B cell (primary cell): ENCODE measurements around the gene PCDHA6. TPM values are rescaled to one million over a fixed set of nuclear protein-coding genes. Genes with fewer than 3 reads are reported as not detected.

Source experiments
- ATAC-seq: fragments of 200-7000 bp; cut with Tn5 transposase; one replicate; pipeline ENCODE4 v1.10.0; 2021; ENCODE audit warnings: low read depth, mild to moderate bottlenecking, moderate number of reproducible peaks, moderate library complexity
- CTCF ChIA-PET: fragments of 350-600 bp; sonication (Branson Sonifier 250); formaldehyde crosslinking; loops from one replicate; lab custom pipeline; 2021; ENCODE audit warnings: antibody characterized with exemption, inconsistent platforms; lab: Charles Lee
- POLR2A ChIA-PET: fragments of 350-600 bp; sonication (Branson Sonifier 250); formaldehyde crosslinking; loops from one replicate; lab custom pipeline; 2021; ENCODE audit warnings: antibody characterized with exemption; lab: Charles Lee
- DNase-seq: peaks from one replicate; pipeline ENCODE4 v3.0.0; 2013
- H2AFZ ChIP-seq: 2 replicates; pipeline ENCODE4 v1.6.1; 2012; ENCODE audit warnings: mild to moderate bottlenecking, low read depth, low read length; ENCODE audit not compliant: insufficient read depth, poor library complexity, severe bottlenecking
- H3K27ac ChIP-seq, 2 donors: 1 replicate in 1 of 2; 2 replicates in 1 of 2; pipeline ENCODE4 v1.5.1; 2012 to 2013; ENCODE audit warnings: low read length in 2 of 2, mild to moderate bottlenecking in 2 of 2, moderate library complexity in 1 of 2
- H3K27me3 ChIP-seq, 4 experiments: fragments of 200-600 bp in 1 of 4; sonication (generic) in 1 of 4; replicated peaks in 1 of 4; 1 replicate in 2 of 4; 2 replicates in 2 of 4; pipeline versions ENCODE4 v1.6.1 to v1.7.0; 2013 to 2016; ENCODE audit warnings: low read length in 3 of 4, mild to moderate bottlenecking in 2 of 4, mixed read lengths in 1 of 4, moderate library complexity in 1 of 4; ENCODE audit not compliant: insufficient read depth in 4 of 4, control insufficient read depth in 3 of 4; ENCODE audit errors: control extremely low read depth in 1 of 4
- H3K36me3 ChIP-seq, 2 experiments: replicated peaks in 1 of 2; 1 replicate in 1 of 2; 2 replicates in 1 of 2; pipeline versions ENCODE4 v1.6.1 to v1.7.1; 2013; ENCODE audit warnings: low read length in 1 of 2; ENCODE audit not compliant: insufficient read depth in 2 of 2, control insufficient read depth in 1 of 2; ENCODE audit errors: control extremely low read depth in 1 of 2, extremely low read depth in 1 of 2
- H3K4me1 ChIP-seq, 2 donors: fragments of 200-600 bp in 1 of 2; sonication (generic) in 1 of 2; 1 replicate in 1 of 2; 2 replicates in 1 of 2; pipeline versions ENCODE4 v1.5.1 to v1.6.1; 2013 to 2017; ENCODE audit warnings: low read length in 2 of 2; ENCODE audit not compliant: control insufficient read depth in 2 of 2, insufficient read depth in 2 of 2
- H3K4me2 ChIP-seq: replicated peaks from 2 replicates; pipeline ENCODE3; 2012; ENCODE audit warnings: mild to moderate bottlenecking, low read depth, low read length; ENCODE audit not compliant: poor library complexity, severe bottlenecking
- H3K4me3 ChIP-seq, 5 experiments: fragments of 200-600 bp in 1 of 5; sonication (generic) in 1 of 5; 1 replicate in 3 of 5; 2 replicates in 2 of 5; pipeline versions ENCODE4 v1.5.1 to v1.7.0; 2011 to 2016; ENCODE audit warnings: low read length in 4 of 5, mild to moderate bottlenecking in 4 of 5, low read depth in 2 of 5, control low read depth in 1 of 5, moderate library complexity in 1 of 5; ENCODE audit not compliant: insufficient read depth in 1 of 5; ENCODE audit errors: control extremely low read depth in 1 of 5, extremely low read depth in 1 of 5
- H3K79me2 ChIP-seq: fragments of 200-600 bp; sonication (generic); one replicate; pipeline ENCODE4 v1.6.0; 2016; ENCODE audit warnings: low read length; ENCODE audit not compliant: control insufficient read depth, insufficient read depth
- H3K9ac ChIP-seq: fragments of 200-600 bp; sonication (generic); 2 replicates; pipeline ENCODE4 v1.6.1; 2017; ENCODE audit warnings: mild to moderate bottlenecking, low read length, moderate library complexity
- H3K9me3 ChIP-seq, 3 donors: one replicate each; pipeline versions ENCODE4 v1.6.1 to v1.7.1; 2013; ENCODE audit warnings: low read length in 2 of 3; ENCODE audit not compliant: control insufficient read depth in 2 of 3, insufficient read depth in 1 of 3; ENCODE audit errors: control extremely low read depth in 1 of 3
- H4K20me1 ChIP-seq: 2 replicates; pipeline ENCODE4 v1.6.0; 2012; ENCODE audit warnings: mild to moderate bottlenecking, low read length; ENCODE audit not compliant: insufficient read depth, control insufficient read depth, poor library complexity, severe bottlenecking
- H3K27ac Mint-ChIP-seq: one replicate; pipeline ENCODE4 v1.8.0; 2021; ENCODE audit warnings: mixed read lengths
- H3K27me3 Mint-ChIP-seq: one replicate; pipeline ENCODE4 v1.8.0; 2021; ENCODE audit warnings: mixed read lengths
- H3K4me1 Mint-ChIP-seq: one replicate; pipeline ENCODE4 v1.8.0; 2021; ENCODE audit warnings: mixed read lengths
- H3K4me3 Mint-ChIP-seq: one replicate; pipeline ENCODE4 v1.8.0; 2021; ENCODE audit warnings: mixed read lengths
- H3K9me3 Mint-ChIP-seq: one replicate; pipeline ENCODE4 v1.8.0; 2022; ENCODE audit warnings: mixed read lengths; ENCODE audit not compliant: insufficient read depth
- CTCF ChIP-seq: fragments of 200-600 bp; IDR thresholded peaks from one replicate; pipeline ENCODE4 v1.8.0; 2022; ENCODE audit warnings: antibody characterized with exemption, mild to moderate bottlenecking
- EZH2 ChIP-seq: IDR thresholded peaks from 2 replicates; pipeline ENCODE4 v1.6.1; 2012; ENCODE audit warnings: borderline replicate concordance, low read depth, mild to moderate bottlenecking, moderate library complexity, low read length; ENCODE audit not compliant: insufficient read depth, poor library complexity, severe bottlenecking
- WGBS: methylation state at CpG from one replicate; pipeline ENCODE4 v1.1.5; 2013; ENCODE audit warnings: missing lambda C conversion rate; ENCODE audit not compliant: insufficient coverage; 5-methylcytosine and 5-hydroxymethylcytosine counted together
- intact Hi-C: fragments of 100-400 bp; cut with micrococcal nuclease; formaldehyde crosslinking; loops from one replicate; pipeline ENCODE4 v1.10.0; 2022
- polyA plus RNA-seq: library from polyadenylated mRNA; depleted of rRNA; stranded (reverse); fragments of >200 nt; gene quantifications from 2 replicates; pipeline ENCODE4 v1.2.3, GENCODE V29; 2012
- total RNA-seq, 2 donors: library from RNA; stranded (reverse); fragments of 120-200 nt in 1 of 2; gene quantifications; 1 replicate in 1 of 2; 2 replicates in 1 of 2; pipeline versions ENCODE4 v1.2.3 to v1.2.4, GENCODE V29; 2013 to 2022

PCDHA6 gene
- total and polyA plus RNA-seq, 2 donors (not counting 1 experiment from before 2014, with no cell fraction given): not detected

DNA sequence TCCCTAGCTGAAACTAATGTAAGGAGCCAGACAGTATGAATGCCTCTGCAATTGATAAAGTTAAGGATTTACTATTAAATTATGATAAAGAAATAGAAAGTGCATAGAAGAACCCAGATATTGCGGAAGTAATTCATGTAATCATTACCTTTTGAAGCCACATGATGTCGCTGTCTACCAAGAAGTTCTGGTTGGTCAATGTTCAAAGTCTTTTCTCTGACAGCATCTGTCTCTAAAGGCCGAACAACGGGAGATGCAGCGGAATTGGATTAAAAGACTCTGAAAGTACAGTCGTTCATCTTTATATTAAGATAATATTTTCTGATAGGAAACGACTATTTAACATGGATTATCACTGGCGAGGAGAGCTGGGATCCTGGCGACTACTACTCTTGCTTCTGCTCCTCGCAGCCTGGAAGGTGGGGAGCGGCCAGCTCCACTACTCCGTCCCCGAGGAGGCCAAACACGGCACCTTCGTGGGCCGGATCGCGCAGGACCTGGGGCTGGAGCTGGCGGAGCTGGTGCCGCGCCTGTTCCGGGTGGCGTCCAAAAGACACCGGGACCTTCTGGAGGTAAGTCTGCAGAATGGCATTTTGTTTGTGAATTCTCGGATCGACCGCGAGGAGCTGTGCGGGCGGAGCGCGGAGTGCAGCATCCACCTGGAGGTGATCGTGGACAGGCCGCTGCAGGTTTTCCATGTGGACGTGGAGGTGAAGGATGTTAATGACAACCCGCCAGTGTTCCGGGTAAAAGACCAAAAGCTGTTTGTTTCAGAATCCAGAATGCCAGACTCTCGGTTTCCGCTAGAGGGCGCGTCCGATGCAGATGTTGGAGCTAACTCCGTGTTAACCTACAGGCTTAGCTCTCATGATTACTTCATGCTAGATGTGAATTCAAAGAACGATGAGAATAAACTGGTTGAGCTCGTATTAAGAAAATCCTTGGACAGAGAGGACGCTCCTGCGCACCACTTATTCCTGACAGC, 13.5 kb downstream of the PCDHA6 start, which contains the start of gene PCDHA8:
Gene PCDHA8, plus strand, starts transcription at position 210 of the 985 bp plus-strand sequence. Its CDS starts 135 bp downstream, at position 345.
- Histone ChIP-seq H3K9me3 (peaks cover 2 to 32% (median 11%) of the 10 kb centered on the region in 3 donors), H3K27ac (no peak within 1 kb of the TSS), H2AFZ (no peak within 1 kb of the TSS), H3K9ac (no peak within 1 kb of the TSS), H3K4me3 (no peak within 1 kb of the TSS), H3K36me3 (no peaks in the 10 kb centered on the region), H3K4me1 (no peaks in the 10 kb centered on the region), H3K79me2 (no peaks in the 10 kb centered on the region), H3K4me2 (no peak within 1 kb of the TSS), H3K27me3 (peaks cover 0 to 7% (median 1%) of the 10 kb centered on the region in 4 experiments), H4K20me1 (no peaks in the 10 kb centered on the region)
- peaks cover 12% of the 10 kb centered on the region for H3K27me3 Mint-ChIP-seq
- no peak for ATAC-seq
- no peak within 1 kb of the TSS for H3K27ac Mint-ChIP-seq
- no peak for TF ChIP-seq CTCF
- no peak for TF ChIP-seq EZH2
- H3K4me3 Mint-ChIP-seq: no peak within 1 kb of the TSS
- no peaks in the 10 kb centered on the region for H3K4me1 Mint-ChIP-seq
- ChIA-PET POLR2A (no interaction called here), CTCF (interaction anchor here (0.7 to 1.6 kb wide), 2 partner anchors 18 to 722 kb away, joined by 3 to 5 read pairs; no protein-coding TSS in a partner anchor)
- peaks cover 6% of the 10 kb centered on the region for H3K9me3 Mint-ChIP-seq
- intact Hi-C loops: loop anchor here (1.0 kb wide), 1 partner anchor 18 kb away; no protein-coding TSS in a partner anchor
- 38% methylated on average over 27 of the region's 47 CpGs for whole genome bisulfite sequencing
- no peak for DNase-seq
